NCI-H748 treated with DMSO at 0.1 percent for 48 hours (cell line): Measurements from ENCODE around the gene EHBP1L1.
A peak's percentile ranks its signal among the peaks of the same experiment; 100 is the strongest.

ENCODE experiments used
- DNase-seq: peaks from one replicate; lab custom pipeline; 2025; lab: John Stamatoyannopoulos, UW

The EHBP1L1 gene

DNA sequence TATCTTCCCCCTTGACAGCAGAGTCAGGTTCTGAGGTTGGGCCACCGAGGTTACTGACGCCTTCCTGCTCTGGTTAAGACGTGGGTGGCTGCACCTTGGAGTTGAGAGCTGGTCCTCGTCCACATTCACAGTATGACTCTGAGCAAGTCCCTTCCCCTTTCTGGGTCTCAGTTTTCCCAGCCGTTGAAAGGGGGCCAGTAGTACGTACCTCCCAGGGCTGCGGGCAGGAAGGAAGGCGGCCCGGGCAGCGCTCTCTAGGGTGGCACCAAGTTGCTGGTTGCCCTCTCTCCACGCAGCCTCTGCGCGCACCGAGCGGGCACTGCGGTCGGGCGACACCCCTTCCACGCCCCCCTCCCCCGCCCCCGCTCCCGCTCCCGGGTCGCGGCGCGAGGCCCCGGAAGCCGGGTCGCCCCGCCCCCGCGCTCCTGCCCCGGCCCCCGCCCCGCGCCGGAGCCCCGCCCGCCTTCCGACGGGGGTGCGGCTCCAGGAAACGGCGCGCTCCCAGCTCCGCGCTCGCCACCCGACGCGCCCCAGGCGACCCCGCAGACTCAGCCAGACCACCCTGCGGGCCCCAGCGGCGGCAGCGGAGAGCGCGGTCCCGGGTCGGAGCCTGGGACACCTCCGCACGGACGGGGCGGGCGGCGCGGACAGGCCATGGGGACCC is at the start of gene EHBP1L1:
TSS of gene EHBP1L1 (plus strand) at position 486 of the 664 bp plus-strand sequence. CDS start 250 bp downstream, outside the sequence.
- DNase-seq = no peak

DNA sequence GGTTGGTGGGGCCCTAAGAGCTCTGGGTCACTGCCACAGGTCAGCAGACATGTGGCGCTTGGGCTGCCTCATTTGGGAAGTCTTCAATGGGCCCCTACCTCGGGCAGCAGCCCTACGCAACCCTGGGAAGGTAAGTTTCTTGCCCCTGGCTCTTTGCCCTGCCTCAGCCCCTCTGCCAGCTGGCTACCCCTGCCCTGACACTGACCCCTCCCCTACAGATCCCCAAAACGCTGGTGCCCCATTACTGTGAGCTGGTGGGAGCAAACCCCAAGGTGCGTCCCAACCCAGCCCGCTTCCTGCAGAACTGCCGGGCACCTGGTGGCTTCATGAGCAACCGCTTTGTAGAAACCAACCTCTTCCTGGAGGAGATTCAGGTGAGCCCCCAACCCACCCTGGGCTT is 49.1 kb upstream of the EHBP1L1 start:
- DNase-seq = no peak

DNA sequence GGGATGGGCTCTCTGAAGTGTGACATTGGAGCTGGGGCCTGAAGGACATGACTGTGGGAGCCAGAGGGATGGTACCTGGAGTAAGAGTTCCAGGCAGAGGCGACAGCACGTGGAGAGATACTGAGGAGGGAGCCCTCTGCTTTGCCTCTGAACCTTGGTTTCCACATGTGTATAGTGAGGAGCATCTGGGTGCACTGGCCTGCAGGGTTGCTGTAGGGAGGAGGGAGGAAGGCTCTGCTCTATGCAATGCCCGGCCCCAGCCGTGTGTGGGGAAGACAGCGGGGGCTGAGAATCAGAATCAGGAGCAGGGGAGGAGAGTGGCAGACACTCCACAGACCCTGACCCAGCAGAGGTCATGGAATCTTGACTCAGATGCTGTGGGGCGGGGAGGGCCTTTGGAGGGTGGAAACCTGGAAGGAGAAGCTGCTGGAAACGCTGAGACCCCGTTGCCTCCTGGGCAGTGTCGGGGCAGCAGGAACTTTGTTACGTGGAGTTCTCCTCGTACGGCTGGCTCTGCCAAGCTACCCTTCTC is 47.0 kb upstream of the EHBP1L1 start:
- DNase-seq = no peak

DNA sequence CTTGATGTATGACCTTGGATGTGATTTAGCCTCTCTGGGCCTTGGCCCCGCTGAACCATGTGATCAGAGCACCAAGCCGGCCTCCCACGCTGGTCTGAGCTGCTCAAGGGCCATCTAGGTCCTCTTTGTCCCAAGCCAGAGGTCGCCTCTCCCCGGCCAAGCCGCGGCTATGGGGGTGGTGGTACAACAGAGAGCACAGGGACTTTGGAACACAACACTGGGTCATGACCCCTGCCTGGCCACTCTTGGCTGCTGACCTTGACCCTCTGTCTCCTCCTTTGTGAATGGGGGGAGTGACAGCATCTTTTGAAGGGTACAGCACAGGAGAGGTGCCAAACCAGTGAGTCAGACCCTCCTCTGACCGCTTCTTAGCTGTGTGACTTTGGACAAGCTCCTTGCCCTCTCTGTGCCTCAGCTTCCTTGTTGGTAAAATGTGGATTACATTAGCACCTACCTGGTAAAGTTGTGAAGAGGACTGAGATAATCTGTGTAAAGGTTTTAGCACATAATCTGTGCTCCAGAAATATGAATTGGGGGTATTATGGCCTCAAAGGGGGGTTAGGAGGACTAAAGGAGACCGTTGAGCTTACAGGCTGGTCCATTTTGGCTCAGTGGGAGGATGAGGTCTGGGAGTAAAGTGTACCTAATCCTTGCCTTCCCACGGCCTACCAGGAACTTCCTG is 46.2 kb upstream of the EHBP1L1 start:
- no peak for DNase-seq

DNA sequence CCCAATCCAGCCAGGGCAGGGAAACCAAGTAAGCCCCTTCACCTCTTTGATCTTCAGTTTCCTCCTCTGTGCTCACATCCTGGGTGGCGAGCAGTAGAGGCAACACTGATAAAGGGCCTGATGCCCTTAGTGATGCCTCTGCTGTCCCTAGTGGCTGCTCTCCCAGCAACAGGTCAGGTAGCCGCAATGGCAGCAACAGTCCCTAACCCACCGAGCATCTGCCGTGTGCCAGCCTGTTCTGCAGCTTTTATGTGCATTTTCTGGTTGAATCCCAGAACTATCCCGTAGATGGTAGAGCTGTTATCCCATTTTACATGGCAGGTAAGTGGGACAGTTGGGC is 45.7 kb upstream of the EHBP1L1 start:
- no peak for DNase-seq

DNA sequence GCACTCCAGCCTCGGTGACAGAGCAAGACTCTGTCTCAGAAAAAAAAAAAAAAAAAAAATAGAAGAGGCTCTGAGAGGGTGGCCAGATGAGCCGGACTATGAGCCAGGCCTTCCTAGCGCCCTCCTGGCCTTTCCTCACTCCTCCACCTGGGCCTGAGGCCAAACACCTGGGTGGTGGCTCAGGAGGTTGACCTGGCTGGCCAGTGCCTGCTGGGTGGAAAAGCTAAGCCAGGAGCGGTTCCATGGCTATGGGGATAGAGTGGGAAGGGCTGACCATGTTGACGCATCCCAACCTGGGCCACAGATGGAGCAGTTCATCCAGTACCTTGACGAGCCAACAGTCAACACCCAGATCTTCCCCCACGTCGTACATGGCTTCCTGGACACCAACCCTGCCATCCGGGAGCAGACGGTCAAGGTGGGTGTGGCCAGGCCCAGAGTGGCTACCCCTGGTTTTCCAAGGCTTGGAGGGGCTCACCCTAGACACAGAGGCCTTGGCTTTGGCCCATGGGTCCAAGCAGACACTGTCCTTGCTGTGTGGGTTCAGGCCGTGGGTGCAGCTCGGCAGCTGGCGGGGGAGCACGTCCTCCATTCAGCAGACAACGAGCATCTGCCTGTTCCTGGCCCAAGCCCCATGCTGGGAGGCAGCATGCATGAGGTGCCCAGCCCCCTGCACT is 43.3 kb upstream of the EHBP1L1 start:
- DNase-seq = no peak

DNA sequence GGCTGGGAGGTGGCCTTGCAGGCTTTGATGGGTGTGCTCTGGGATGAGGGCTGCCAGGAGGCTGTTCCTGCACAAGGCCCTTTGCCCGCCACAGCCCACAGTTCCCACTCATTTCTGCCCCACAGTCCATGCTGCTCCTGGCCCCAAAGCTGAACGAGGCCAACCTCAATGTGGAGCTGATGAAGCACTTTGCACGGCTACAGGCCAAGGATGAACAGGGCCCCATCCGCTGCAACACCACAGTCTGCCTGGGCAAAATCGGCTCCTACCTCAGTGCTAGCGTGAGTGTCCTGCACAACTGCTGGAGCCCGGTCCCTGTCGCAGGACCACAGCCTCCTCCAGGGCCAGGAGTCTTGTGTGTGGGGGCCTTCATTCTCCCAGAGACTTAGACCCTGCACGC is 40.8 kb upstream of the EHBP1L1 start:
- DNase-seq = no peak

DNA sequence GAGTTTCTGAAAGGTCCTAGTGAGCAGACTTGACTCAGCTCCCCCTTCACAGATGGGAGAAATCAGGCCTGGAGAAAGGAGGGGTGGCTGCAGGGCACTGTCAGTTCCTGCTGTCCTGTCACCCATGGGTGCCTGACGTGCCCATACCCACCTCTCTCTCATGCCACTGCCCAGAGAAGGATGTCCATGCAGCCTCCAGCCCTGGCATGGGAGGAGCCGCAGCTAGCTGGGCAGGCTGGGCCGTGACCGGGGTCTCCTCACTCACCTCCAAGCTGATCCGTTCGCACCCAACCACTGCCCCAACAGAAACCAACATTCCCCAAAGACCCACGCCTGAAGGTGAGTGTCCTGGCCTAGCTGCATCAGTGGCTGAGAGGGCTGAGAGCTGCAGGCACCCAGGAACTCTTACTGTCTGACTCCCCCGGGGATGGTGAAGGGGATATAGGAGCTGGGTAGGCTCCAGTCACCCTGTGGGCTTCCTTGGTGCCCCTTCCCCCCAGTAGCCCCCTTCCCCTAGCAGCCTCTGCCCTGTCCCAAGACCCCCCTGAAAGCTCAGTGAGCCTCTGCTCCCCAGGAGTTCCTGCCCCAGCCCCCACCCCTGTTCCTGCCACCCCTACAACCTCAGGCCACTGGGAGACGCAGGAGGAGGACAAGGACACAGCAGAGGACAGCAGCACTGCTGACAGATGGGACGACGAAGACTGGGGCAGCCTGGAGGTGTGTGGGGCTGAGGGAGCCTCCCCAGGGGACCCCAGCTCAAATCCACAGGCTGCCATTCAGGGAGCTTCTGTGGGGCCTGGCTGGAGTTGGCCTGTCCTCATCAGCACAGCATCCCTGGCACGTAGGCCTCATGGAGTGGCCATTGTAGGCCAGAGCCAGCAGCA is 39.2 kb upstream of the EHBP1L1 start:
- no peak for DNase-seq

DNA sequence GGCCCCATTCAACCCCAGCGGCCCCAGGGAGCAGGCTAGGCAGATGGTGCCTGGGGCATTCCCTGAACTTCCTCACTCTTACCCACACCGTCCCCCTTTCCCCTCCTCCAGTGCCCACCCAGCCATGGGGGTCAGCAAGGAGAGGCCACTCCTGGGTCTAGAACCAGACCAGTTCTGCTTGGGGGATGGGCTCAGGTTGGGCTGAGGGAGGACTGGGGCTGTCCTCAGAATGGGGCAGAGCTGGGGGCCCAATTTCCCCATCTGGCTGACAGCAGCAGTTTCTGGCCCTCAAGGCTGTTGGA is 38.6 kb upstream of the EHBP1L1 start:
- no peak for DNase-seq

DNA sequence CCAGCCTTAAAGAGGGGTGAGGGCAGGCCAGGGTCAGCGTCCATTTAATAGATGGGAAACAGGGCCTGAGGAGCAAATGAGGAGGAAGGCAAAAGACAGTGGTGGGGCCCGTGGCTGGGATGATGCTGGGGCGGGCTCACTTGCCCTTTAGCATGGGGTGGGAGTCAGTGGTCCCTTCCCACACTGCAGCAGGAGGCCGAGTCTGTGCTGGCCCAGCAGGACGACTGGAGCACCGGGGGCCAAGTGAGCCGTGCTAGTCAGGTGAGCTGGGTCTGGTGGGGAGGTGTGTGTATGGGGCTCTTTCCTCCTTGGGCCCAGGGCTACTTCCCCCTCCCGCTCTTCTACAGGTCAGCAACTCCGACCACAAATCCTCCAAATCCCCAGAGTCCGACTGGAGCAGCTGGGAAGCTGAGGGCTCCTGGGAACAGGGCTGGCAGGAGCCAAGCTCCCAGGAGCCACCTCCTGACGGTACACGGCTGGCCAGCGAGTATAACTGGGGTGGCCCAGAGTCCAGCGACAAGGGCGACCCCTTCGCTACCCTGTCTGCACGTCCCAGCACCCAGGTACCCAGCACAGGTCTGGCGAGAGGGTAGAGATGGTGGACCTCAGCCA is 38.1 kb upstream of the EHBP1L1 start:
- DNase-seq = no peak

DNA sequence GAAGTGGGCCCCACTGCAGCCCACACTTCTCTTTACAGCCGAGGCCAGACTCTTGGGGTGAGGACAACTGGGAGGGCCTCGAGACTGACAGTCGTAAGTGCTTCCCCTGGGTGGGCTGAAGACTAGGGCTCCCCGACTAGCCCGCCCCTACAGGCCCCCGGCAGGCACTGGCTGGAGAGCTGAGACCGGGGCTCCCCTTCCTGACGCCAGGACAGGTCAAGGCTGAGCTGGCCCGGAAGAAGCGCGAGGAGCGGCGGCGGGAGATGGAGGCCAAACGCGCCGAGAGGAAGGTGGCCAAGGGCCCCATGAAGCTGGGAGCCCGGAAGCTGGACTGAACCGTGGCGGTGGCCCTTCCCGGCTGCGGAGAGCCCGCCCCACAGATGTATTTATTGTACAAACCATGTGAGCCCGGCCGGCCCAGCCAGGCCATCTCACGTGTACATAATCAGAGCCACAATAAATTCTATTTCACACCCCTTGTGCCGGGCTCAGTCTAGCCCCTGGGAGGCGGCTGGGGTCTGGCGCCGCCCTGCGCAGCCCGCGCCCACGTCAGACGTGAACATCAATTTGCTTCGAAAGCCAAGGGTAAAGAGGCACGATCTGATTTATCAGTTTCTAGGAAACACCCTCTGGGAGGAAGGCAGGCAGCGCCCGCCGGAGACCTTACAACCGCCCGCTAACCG is 37.5 kb upstream of the EHBP1L1 start:
- DNase-seq = no peak

DNA sequence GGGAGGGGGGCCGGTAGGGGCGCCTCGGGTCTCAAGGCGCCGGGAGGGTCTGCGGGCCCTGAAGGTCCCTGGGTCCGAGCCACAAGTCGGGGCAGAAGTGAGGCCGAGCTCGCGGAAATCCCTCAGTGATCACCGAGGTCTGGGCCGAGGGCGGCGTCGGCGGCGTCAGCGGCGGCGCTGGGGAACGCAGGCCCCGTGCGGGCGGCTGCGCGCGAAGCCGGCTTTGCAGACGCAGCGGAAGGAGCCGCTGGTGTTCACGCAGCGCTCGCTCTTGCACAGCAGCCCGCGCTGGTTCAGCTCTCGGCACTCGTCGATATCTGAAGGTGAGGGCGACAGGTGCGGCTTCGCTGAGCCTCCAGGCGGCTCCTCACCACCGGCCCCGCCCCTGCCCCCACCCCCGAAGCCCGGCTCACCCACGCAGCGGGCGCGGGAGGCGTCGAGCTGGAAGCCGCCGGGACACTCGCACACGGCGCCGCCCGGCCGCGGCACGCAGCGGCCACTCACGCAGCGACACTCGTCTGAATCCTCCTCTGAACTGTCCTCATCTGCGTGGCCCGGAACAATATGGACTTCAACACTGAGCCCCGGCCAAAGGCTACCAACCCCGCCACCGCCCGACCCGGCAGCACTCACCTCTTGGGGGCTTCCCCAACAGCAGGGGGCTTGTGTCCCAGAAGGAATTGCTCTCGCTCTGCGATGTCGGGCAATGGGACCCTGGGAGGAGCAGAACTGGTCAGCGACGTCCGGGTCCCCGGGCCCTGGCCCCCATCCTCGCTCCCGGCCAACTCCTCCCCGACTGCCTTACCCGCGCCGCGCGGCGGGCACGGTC is 36.7 kb upstream of the EHBP1L1 start:
- peak; percentile 12 for DNase-seq

DNA sequence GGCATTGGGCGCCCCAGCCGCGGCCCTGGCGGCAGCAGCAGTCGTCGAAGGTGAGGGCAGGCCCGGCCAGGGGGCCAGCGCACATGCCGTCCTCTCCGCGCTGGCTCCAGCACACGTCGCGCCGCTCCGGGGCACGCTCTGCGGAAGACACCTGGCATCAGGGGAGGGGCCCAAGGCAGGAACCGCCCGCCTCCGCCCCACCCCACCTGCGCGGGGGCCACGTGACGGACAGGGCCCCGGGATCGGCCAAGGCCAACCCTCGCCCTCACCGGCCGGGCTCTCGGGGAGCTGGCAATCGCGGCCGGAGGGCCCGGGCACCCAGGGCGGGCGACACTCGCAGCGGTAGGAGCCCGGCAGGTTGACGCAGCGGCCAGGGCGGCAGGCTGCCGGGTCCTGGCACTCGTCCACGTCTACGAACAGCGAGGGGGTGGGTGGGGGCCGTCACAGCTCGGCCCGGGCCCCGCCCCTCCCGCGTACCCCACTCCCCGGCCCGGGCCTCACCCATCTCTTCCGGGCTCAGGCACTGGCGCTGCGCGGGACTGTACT is 36.0 kb upstream of the EHBP1L1 start:
- DNase-seq = peak; percentile 58

DNA sequence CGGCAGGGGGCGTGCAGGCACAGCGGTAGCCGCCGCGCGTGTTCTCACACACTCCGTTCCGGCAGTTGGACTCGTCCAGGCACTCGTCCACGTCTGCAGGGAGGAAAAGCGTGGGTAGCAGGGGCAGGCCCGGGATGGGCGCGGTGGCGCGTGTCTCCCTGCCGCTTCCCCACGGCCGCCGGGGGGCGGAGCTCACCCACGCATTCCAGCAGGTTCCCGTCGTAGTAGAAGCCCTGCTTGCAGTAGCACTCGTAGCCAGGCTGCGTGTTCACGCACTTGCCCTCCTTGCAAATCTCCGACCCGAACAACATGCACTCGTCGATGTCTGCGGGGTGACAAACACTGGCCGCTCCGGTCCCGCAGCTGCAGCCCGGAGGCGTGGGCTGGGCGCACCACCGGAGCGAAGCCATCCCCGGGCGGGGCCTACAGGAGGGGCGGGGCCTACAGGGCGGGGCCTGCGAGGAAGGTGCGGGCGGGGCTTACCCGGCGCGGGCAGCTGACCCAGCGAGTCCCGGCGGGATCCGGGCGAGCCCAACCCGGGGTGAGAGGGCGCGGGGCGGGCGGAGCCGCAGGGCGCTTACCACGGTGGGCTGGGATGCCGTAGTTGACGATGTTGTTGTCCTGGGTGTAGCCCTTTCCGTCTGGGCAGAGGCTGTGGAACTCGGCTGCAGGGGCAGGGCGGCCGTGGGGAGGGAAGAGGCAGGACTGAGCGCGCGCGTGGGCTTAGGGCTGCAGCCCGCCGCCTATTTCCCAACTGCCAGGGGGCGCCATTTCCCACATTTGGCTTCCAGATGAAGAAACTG is 35.4 kb upstream of the EHBP1L1 start:
- peak; percentile 85 for DNase-seq

DNA sequence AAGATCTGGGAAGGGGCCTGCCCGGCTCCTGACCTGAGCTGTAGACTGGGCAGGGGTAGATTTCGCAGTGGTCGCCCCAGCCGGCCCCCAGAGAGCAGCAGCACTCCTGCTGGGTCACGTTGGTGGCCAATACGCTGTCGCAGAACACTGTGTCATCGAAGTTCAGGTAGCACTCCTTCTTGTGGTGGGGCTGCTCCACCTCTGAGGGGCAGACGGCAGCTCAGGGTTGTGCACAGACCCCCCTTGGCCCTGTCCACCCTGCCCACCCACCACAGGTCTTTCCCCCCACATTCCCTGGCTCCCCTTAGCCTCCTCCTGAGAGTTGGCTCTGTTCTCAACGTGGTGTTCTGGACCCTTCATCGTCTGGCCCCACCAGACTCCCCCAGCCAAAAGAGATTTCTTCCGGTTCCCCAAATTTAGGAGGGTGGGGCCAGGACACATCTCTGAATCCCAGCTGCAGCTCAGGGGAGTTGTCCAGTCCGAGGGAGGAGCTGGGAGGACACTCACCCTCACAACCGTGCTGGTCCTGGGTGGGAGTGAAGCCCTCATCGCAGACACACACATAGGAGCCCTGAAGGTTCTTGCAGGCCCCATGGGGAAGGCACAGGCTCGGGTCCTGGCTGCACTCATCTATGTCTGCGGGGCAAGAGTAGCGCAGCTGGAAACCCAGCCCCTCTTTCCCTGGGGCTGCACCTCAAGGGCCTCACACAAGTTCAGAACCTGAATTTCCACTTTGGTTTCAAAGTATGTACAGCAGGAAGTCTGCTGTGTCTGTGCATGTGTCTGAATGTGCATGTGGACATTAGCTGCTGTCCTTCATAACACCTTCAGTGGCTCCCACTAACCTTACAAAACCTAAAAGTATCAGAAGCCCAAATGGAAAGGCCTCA is 34.5 kb upstream of the EHBP1L1 start:
- DNase-seq = no peak

DNA sequence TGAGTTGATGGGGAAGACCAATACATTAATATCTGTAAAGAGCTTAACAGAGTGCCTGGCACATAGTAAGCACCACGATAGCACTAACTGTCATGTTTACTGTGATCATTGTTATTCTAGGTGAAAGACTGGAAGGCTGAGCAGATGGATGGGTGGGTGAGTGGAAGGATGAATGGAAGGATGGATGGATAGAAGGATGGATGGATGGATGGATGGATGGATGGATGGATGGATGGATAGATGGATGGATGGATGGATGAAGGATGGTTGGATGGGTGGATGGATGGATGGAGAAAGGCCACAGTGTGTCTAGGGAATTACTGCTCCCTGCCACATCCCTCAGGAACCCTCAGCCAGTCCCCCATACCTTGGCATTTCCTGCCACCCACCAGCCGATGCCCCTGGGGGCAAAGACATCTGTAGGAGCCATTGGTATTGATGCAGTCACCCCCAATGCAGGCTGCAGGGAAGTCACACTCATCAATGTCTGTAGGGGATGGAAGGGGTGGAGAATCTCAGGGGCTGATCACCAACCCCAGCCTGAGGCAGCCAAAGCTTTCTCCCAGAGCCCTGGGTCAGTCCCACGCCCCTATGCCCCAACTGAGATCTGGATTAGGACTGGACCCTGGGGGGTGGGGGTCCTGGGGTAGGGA is 33.0 kb upstream of the EHBP1L1 start:
- DNase-seq = no peak

DNA sequence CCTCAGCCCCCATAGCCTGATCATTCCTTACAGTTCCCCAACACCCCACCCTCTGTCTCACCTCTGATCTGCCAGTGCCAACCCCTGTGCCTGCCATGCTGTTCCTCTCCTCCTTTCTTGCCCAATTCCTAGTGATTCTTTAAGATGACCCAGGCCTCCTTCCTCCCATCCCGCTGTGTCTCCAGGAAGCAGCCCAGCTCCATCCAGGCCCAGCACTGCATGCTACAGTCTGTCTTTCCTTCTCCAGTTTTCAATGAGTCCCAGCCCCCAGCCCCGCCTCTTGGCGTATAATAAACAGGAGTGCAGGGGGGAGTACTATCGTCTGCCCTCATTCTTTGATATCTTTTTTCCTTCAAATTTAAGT is 30.0 kb upstream of the EHBP1L1 start:
- no peak for DNase-seq
